ENCODE results near the gene DOC2A.
A peak's percentile ranks its signal among the peaks of the same experiment; 100 is the strongest.
"Not testable (repeated sequence)": the region's sequence is repeated elsewhere in the genome, so short reads cannot be mapped to it uniquely, and the experiment has no call there.

Gene DOC2A

GRCh38 chr16:29962344-29962994, 48.4 kb downstream of the DOC2A start:
- H3K4me3 ChIP-seq (ENCODE audit: low read depth, low read length), result peak overlapping the region; percentile 69
- no peak for TF ChIP-seq CTCF (IDR thresholded peaks at IDR 0.05; ENCODE audit: low read depth, low read length)

GRCh38 chr16:29961479-29962343, 49.1 kb downstream of the DOC2A start, which contains the start of gene TMEM219:
Gene TMEM219, plus strand, starts transcription at chr16:29962079. Its CDS starts 1,065 bp downstream, at chr16:29963144.
- peak; percentile 35 for TF ChIP-seq CTCF (IDR thresholded peaks at IDR 0.05; ENCODE audit: low read depth, low read length)
- peak within 1 kb of the TSS; percentile 69 for H3K4me3 ChIP-seq (ENCODE audit: low read depth, low read length)

GRCh38 chr16:29961127-29961478, 49.7 kb downstream of the DOC2A start:
- no peak for TF ChIP-seq CTCF (IDR thresholded peaks at IDR 0.05; ENCODE audit: low read depth, low read length)
- peak overlapping the region; percentile 69 for H3K4me3 ChIP-seq (ENCODE audit: low read depth, low read length)

GRCh38 chr16:29959821-29960220, 51.0 kb downstream of the DOC2A start:
- not testable (repeated sequence) for H3K4me3 ChIP-seq (ENCODE audit: low read depth, low read length)

GRCh38 chr16:29959293-29959692, 51.5 kb downstream of the DOC2A start:
- no peak overlapping the region for H3K4me3 ChIP-seq (ENCODE audit: low read depth, low read length)
- TF ChIP-seq CTCF (IDR thresholded peaks at IDR 0.05; ENCODE audit: low read depth, low read length), result no peak

- H3K4me3 ChIP-seq (ENCODE audit: low read depth, low read length), result no peak overlapping the region
- TF ChIP-seq CTCF (IDR thresholded peaks at IDR 0.05; ENCODE audit: low read depth, low read length), result no peak
Observed at GRCh38 chr16:29958756-29959155, 52.1 kb downstream of the DOC2A start.
